ENCODE results near the gene SAMD1.

SAMD1 gene

DNA sequence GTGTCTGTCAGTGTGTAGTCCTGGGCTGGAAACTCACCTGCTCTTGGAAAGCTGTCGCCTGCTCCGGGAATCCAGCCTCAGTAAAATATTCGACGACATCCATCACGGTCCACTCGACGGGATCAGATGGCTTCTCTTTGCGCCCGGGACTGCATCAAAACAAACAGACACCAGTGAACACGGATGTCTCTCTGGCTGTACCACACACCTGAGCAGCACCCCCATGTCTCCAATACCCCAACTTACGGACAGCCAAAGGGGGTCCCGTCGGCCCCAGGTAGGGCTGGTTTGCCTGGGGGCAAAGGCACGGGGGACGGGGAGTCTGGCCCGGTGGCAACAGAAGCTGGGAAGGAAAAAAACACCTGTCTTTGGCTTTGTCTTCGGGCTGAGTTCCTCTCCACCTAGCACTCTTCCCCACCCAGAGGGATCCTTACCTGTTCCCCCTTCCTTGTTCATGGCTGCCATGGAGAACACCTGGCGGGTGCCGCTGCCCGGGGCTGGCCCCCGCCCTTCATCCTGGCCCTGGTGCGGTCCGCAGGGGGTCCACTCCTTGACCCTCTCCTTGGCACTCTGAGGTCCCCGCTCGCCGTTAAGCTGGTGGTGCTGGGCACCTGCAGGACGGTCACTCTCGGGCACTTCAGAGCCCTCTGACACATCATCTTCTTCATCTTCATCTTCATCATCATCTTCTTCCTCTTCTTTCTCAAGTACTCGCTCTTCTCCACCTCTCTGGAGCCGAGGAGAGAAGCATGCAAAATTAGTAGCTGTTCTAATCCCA is 1.7 kb downstream of the SAMD1 start:
- DNase-seq: no peak

DNA sequence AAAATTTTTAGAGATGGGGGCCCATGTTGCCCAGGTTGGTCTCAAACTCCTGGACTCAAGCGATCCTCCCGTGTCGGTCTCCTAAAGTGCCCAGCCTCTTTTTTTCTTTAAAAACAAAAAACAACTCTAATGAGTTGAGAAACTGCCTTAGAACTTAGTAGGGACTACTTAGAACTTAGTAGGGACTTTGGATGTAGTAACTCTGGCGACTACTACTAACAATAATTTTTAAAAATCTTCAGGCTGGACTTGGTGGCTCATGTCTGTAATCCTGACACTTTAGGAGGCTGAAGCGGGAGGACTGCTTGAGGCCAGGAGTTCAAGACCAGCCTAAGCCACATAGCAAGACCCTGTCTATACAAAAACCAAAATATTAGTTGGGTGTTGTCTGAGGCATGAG is 4.5 kb downstream of the SAMD1 start:
- no peak for DNase-seq

DNA sequence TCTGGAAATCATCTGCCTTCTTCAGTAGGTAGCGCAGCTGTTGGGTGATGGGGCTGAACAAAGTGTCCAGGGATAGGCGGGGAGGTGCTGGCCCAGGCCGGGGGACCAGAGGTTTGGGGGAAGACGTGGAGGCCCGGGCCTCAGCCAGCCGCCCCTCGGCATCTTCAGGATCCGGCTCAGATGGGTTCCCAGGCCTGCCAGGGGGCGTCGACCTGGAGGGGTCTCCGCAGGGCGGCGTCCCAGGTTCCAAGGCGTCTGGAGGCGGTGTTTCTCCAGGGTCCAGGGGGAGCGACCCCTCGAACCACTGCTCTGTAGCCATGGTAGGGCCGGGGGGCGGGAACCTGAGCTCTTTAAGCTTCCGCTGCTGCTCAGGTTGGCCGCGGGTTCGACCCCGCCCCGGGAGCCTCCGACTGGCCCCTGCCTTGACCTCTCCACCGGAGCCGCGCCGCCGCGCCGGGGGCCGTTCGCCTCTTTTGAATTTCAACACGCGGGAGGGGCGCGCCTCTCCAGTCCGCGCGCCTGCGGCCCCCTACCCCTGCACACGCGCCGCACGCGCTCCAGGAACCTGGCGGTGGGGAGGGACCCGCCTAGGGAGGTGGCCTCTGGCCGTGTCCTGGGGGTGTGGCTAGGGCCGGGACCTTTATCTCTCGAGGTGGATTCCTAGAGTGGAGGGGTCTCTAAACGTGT is 5.1 kb downstream of the SAMD1 start, which contains the start of gene C19orf67:
Gene C19orf67 (minus strand): TSS at position 475 of the 687 bp plus-strand sequence. CDS start 156 bp downstream, at position 319.
- DNase-seq: no peak

DNA sequence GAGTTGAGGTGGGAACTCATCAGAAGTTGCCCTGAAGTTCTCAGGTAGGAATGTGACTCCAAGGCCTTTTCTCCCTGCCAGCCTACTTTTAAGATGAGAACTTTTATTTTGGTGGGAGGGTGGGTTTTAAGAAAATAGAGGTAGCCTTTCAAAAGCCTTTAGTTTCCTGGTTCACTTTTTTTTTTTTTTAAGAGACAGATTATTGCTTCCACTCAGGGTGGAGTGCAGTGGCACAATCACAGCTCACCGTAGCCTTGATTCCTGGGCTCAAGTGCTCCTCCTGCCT is 7.9 kb downstream of the SAMD1 start:
- no peak for DNase-seq

DNA sequence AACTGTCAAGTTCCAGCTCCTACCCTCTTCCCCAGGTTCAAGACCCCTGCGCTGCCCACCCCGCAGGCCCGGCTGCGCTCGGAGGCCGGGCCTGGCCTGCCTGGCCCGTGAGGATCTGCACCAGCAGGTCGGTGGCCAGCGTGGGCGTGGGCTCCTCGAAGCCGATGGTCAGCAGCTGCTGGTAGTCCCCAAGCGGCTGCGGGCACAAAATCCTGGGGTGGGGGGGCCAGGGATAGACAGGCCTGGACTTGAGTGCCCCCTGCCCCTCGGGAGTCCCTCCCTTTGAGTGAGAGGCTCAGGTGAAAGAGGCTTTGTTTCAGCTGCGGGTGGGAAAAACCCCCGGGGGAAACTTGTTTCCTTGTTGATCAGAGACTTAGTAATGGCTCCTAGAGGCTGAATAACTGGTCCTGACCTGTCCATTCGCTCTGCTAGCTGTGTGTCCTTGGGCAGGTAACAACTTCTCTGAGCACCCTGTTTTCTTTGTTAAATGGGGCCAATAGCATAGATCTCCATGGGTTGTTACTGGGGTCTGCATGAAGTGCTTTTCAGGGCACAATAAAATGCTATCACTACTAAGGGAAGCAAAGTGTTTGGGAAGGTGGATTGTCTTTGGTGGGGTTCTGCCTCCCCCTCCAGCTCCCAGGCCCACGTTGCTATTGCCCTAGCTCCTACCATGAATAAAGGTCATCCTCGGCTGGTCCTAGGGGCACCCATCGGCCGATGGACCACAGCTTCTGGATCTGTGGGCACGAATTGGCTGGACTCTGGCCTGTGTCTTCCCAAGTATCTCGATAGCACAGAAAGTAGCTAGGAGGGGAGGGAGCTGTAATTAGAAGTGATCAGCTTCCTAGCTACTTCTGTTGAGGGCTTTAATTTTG is 8.5 kb downstream of the SAMD1 start:
- no peak for DNase-seq

DNA sequence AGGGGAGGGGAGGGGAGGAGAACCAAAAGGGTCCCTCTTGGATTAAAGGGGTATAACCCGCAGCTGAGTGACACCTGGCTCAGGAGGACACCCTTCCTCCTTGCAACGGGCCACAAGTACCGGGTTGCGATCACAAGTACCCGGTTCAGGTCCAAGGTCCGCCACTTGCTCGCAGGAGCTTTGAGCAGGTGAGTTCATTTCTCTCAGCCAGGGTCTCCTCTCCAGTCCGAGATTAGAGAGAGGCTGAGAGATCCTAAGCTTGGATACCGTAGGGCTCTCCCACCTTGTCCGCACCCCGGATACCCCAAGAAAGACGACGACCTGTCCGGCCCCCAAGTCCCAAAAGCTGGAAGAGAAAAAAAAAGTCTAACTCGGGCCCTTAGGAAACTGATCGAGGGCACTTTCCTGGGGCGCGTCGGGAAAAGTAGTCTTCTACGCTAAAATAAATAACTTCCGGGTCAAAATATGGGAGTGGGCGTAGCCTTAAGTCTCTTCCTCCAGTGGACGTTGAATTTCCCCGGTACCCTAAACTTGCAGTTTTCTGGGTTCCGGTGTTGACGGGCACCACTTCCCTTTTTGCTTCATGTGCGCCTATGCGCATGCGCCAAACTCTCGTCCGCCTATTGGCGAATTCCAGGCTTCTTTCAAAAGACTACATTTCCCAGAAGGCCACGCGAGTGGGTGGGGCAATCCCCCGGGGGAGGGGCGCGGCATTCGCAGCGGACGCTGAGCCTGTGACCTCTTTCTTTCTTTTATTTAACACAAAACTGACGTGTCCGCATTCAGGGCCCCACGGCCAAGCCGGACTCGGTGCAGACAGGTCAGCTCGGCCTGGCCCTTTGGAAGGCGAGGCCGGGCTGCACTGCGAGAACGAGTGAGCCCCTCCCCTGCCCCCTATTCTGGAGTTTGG is 9.4 kb downstream of the SAMD1 start:
- peak; percentile 100 for DNase-seq

DNA sequence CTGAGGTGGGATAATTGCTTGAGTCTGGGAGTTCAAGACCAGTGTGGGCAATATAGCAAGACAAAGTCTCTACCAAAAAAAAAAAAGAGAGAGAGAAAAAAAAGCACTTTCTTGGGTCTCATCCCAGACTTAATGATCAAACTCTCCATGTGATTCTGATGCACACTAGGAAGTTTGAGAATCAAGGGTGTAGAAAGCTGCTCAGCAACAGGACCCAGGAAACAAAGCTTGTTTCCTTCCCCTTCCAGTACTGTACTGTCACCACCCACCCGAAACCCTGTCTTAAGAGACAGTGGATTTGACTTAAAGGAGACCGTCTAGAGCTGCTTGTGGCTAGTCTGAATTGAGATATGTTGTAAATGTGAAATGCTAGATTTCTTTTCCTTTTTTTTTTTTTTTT is 12.1 kb downstream of the SAMD1 start:
- no peak for DNase-seq

DNA sequence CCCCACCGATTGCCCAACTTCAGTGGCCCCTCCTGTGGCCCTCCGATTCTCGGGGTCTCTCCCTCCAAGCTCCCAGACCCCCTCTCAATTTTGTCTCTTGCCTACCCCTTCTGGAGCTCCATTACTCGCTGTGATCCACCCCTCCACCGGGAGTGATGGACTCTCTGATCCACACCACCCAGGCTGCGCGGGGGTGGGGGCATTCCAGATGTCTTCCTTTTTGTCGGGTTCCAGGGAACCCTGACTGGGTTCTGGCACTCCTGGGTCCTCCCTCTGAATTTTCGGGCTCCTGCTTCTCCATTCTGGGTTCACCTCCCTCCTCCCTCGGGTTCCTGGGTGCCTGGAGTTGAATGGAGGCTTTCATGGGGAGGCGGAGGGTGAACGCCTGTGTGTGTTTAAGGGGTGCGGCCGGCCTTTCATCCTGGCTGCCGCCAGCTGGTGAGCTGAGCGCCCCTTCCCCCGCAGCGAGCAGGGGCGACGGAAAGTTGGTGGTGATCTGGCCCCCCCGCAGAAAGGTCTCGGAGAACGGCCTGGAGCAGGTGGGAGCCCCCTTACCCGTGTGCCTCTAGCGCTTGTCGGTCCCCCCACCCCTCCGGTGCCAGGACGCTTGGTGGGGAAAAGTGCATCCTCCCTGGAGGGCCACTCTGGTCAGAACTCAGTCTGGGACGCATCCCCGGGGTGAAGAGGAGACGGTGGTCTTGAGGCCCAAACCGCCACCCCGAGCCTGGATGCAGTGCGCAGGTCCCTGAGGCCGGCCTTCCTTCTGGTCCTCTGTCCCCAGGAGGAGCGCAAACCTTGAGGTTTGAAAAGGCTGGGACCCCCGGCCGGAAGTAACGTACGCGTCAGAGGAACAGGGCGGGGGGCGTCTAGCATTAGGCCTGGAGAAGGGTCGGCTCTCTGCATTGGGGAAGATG is 16.4 kb downstream of the SAMD1 start:
- no peak for DNase-seq

DNA sequence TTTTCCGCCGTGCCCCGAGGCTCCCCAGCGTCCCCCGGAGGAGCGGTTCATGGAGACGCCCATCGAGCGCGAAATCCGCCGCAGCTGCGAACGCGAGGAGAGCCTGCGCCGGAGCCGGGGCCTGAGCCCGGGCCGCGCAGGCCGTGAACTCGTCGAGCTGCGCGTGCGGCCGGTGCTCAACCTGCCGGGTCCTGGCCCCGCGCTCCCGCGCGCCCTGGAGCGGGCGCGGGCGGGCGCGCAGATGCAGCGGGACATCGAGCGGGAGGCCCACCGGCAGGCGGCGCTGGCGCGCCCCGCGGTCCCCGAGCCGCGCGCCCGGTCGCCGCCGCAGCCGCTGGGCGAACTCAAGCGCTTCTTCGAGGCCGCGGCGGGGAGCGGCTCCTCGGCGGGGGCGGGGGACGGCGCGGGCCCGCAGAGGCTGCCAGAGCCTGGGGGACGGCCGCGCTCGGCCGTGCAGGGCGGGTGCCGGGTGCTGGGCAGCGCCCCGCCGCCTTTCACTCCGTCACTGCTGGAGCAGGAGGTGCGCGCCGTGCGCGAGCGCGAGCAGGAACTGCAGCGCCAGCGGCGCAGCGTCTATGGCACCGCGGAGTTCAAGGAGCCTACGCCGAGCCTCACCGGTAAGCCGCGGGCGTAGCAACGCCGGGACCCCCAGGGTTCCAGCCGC is 17.2 kb downstream of the SAMD1 start:
- DNase-seq: peak; percentile 58

DNA sequence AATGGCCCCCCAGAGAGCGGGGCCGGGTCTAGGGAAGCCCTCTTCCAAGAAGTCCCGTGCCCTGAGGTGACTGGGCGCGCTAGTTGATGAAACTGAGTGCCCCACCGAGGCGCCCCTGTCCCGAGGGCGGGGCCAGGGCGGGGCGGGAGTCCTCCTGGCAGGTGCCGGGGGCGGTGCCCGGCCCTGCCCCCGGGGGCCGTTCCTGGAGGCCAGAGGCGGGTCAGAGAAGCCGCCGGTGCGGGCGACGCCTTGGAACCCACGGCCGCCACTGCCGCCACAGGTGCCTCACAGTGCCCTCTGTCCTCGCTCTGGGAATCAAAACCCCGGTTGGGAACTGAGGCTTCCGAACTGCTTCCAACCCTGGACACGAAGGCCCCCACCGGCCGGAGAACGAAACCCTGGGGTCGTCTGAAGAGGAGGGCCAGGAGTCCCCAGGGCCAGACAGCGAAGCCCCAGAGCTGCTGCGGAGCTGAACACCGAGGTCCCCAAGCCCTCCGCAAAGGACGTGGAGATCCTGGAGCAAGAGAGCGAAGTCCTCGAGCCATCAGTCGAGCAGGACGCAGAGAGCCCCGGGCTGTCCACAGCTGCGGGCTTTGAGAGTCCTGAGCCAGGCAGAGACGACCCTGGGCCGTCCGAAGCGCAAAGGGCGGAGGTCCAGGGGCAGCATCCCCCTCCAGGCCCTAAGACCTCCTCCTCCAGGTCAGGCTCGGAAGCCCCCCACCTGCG is 17.9 kb downstream of the SAMD1 start, which contains the start of gene MISP3:
Gene MISP3 (plus strand): TSS at position 252 of the 726 bp plus-strand sequence. CDS start 524 bp downstream, outside the sequence.
- no peak for DNase-seq

DNA sequence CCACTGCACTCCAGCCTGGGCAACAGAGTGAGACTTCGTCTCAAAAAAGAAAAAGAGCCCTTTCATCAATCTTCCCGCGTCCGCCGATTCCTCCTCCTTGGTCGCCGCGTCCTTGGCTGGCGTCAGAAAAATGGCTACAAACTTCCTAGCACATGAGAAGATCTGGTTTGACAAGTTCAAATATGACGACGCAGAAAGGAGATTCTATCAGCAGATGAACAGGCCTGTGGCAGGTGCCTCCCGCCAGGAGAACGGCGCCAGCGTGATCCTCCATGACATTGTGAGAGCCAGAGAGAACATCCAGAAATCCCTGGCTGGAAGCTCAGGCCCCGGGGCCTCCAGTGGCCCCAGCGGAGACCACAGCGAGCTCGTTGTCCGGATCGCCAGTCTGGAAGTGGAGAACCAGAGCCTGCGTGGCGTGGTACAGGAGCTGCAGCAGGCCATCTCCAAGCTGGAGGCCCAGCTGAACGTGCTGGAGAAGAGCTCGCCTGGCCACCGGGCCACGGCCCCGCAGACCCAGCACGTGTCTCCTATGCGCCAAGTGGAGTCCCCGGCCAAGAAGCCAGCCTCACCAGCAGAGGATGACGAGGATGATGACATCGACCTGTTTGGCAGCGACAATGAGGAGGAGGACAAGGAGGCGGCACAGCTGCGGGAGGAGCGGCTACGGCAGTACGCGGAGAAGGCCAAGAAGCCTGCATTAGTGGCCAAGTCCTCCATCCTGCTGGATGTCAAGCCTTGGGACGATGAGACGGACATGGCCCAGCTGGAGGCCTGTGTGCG is 20.1 kb downstream of the SAMD1 start:
- no peak for DNase-seq

DNA sequence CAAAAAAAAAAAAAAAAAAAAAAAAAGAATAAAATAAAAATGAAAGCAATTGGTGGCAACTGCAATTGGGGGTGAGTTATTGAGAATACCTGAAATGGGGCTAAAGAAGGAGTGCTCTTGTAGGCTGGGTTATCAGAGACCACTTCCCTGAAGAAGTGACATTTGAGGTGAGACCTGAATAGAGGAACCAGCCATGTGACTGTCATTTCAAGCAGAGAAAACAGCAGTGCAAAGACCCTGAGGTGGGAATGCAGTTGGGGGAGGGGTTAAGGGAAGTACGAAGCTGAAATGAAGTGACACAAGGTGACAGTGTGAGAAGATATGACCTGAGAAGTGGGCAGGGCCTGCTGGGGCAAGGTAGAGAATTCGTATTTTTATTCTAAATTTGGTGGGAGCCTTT is 24.4 kb downstream of the SAMD1 start:
- DNase-seq: no peak

DNA sequence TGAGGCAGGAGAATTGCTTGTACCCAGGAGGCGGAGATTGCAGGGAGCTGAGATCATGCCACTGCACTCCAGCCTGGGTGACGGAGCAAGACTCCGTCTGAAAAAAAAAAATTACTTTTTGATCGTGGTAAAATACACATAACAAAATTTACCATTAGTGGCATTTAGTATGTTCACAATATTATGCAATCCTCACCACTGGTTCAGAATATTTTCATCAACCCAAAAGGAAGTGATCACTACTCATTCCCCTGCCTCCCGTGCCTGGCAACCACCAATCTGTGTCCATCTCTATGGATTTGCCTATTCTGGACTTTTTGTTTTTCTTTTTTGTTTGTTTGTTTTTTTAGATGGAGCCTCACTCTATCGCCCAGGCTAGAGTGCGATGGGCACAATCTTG is 27.4 kb downstream of the SAMD1 start:
- no peak for DNase-seq

DNA sequence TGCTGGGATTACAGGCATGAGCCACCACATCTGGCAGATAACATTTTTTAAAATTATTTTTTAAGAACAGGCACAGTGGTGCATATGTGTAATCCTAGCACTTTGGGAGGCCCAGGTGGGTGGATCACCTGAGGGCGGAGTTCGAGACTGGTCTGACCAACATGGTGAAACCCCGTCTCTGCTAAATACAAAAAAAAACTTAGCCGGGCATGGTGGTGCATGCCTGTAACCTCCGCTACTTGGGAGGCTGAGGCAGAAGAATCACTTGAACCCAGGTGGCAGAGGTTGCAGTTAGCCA is 28.0 kb downstream of the SAMD1 start:
- no peak for DNase-seq

DNA sequence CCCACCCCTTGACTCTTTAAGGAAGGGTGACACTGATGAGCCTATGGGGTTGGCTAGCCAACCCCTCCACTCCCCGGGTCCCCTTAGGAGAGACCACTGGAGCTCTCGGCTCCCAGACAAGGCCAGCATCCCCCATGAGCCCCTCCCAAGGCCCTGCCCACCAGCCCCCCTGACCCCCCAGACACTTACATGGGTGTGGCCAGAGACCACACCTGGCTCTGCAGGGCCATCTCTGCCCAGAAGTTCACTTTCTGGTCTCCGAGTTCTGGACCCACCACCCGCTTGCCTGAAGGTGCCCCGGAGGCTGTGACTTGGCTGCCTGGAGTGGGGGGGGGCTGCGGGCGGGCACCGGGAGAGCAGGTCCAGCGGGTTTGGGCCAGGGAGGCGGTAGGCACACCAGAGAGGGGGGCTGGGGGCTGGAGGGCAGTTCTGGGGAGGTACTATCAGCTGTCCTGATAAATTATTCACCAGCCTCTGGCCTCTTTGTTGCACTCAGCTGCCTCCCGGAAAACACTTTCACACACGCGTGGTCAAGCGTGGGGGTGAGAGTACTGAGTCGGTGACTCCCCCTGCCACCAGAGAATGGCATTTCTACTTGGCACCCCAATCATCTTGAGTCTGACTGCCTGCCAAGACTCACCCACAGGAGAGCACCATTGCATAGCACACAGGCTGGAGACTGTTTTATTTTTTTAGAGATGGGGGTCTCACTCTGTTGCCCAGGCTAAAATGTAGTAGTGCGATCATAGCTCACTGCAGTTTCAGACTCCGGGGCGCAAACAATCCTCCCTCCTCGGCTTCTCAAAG is 28.6 kb downstream of the SAMD1 start, which contains the start of gene PALM3:
Gene PALM3 (minus strand): TSS at position 326 of the 807 bp plus-strand sequence. CDS start 96 bp downstream, at position 230.
- DNase-seq: no peak

DNA sequence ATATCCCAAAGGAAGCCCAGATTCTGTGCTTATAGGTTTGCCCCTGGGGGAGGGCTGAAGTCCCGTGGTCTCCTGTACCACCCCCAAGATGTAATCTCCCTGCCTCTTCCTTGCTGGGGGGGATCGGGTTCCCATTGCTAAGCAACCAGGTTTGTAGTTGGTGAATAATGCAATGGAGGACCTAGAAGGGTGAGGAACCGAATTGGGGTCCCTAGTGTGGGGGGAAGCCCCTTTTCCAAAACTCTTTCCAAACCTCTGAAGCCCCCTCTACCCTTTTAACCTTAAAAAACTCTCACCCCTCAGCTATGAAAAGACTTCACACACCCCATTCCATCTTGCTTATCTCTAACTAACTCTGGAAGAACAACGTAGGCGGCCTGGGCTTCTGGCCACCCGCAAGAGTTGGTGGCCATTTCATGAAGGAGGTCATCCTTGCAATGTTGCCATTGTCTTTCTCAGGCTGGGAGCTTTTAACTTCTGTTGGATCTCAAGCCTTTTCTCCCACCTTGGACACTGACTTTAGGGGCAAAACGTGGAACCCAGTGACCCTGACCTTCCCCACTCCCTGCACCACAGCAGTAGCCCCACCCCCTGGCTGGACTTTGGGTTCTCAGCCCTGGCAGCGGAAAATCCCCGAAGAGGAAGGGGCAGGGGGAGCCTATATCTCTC is 29.3 kb downstream of the SAMD1 start:
- no peak for DNase-seq

DNA sequence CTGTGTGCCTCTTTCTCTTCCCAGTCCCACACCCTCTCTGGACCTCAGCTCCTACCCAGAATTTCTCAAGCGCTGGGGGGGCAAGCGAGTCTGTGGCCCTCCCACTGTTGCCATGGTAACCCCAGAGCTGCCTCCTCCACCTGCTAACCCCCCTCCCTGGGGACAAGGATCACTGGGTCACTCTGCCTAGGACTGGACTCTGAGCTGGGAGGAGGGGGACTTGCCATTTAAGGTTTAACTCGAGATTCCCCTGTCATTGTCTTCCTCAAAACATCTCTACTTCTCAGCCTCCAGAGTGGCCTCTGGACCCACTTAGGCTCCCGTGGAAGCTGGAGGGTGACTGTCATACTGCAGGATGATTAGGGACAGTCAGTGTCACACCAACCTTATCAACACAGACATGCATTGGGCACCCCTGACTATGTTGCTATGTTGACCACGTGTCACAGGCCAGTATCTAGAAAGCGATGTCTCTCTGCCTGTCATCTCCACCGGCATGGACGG is 30.8 kb downstream of the SAMD1 start:
- no peak for DNase-seq

DNA sequence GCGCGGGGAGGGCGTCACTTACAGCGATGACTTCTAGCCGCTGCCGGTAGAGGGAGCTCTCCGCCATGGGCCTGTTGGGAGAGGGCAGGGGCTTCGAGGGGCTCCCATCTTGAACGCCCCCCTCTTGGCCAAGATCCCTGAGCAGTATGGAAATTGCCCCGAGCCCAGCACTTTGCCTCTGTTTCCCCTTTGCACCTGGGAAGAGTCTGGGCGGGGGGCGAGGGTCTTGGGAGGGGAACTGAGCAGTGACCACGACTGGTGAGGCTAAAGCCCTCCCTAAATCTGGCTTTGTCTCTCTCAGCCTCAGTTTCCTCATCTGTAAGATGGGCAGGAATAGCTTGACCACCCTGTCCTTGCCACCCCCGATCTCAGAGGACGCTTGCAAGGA is 31.5 kb downstream of the SAMD1 start:
- no peak for DNase-seq
